GM12864 (cell line): ENCODE results near the gene MGAT5B.

Experiments used
- DNase-seq: peaks from one replicate; pipeline ENCODE4 v3.0.0-alpha.2; 2011; ENCODE audit warnings: low read depth
- H3K4me3 ChIP-seq: 2 replicates; pipeline ENCODE4 v1.5.1; 2011; ENCODE audit warnings: mild to moderate bottlenecking, low read depth, low read length, control low read depth
- TF ChIP-seq, protein P1 (sequence below): IDR thresholded peaks from 2 replicates; pipeline ENCODE4 v1.5.1; 2011; ENCODE audit warnings: low read depth, mild to moderate bottlenecking, moderate library complexity, low read length, control low read depth, inconsistent platforms; ENCODE audit errors: missing control alignments

MGAT5B gene

DNA sequence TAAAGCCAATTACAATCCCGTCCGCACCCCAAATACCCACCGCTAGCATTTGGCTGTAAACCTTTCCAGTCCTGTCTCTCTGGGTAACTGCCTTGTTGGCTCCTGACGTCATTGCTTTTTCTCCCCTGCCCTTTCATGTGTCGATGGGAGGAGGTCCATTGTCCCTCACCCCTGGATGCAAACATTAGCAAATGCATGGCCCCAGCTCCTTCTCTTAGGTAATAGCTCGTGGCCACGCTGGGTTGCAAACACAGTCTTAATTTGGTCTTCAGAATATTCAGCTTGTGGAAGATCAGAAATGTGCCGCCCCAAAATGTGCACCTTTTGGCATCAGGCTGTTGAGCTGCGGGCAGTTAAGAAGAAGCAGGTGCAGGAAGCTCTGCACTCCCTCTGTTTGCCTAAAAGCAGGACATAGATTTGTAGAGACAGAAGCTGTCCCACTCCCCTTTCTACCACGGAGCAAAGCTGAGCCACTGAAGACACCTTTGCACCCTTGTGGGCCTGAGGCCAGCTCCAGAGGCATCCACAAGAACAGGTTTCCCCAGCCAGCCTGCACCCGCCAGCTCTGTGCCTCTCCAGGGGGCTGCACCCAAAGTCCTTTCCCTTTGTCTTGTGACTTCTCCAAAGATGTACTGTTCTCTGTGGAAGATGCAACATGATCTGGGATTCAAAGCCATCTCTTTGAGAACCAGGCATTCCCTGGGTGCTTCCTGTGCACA is 127.3 kb downstream of the MGAT5B start:
- no peak for DNase-seq
- TF ChIP-seq, protein P1, sequence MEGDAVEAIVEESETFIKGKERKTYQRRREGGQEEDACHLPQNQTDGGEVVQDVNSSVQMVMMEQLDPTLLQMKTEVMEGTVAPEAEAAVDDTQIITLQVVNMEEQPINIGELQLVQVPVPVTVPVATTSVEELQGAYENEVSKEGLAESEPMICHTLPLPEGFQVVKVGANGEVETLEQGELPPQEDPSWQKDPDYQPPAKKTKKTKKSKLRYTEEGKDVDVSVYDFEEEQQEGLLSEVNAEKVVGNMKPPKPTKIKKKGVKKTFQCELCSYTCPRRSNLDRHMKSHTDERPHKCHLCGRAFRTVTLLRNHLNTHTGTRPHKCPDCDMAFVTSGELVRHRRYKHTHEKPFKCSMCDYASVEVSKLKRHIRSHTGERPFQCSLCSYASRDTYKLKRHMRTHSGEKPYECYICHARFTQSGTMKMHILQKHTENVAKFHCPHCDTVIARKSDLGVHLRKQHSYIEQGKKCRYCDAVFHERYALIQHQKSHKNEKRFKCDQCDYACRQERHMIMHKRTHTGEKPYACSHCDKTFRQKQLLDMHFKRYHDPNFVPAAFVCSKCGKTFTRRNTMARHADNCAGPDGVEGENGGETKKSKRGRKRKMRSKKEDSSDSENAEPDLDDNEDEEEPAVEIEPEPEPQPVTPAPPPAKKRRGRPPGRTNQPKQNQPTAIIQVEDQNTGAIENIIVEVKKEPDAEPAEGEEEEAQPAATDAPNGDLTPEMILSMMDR, result no peak

DNA sequence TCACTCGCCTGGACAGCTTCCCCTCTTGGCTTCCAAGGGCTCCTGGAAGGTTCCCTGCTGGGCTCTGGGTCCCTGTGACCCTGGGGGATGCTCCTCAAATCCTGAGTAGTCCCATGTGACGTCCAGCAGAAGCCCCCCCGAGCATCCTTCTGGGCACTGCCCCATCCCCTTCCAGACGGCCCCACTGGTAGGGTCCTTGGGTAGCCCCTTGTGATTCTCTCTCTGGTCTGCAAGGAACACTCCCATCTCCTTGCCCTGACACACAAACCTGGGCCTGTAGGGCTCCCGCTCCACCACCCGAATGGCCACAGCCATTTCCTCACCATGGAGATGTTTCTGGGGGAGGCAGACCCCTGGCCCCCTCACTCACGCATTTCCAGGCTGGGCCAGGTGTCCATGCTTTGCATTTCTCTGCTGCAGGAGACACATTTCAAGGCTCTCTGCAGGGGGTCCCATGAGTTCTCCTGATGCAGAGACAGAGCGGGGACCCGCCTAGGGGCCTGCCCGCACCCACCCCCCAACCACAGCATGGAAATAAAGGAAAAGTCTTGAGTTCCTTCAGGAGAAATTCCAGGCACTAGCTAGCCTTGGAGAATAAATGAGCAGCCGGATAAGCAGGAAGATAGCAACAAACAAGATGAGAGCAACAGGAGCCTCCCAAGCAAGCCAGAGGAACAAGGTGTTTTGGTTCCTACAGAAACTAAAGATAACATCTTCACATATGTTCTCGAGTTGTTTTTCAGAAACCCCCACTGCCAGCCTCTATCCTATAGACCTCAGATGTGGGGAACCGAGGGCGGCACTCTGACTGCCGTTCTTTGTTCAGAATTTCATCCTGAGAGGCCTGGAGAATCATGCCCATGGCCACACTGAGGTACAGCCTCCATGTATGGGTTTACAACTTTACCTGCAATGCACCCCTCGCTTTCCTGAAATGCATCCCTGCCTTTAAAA is 128.8 kb downstream of the MGAT5B start:
- no peak overlapping the region for H3K4me3 ChIP-seq
- no peak for DNase-seq
- TF ChIP-seq, protein P1, result no peak

More for the DNA sequence above, 127.3 kb downstream of the MGAT5B start:
- no peak overlapping the region for H3K4me3 ChIP-seq

DNA sequence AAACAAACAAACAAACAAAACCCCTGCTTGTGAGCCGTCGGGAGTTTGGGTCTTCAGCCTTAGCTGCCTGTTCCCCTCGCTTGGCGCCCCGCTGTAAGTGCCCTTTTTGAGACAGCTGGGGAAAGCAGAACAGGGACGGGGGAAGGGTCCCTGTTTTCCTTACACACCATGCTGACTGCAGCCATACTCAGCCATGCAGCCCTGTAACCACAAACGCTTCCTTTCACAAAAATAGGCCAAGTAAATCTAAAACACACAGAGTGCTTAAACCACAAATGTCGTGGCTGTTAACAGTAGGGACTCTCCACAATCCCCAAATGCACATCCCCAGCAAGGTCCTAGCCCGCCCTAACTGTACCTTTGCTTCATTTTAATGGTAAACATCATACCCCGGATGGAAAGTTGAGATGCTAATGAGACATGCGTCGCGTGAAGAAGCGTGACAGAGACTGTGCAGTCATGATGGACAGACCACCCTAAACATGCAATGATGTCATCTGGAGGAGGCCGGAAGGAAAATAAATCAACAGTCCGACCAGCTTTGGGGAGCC is 129.9 kb downstream of the MGAT5B start:
- TF ChIP-seq, protein P1, result no peak
- peak; percentile 29 for DNase-seq
- no peak overlapping the region; the same call in 1 of the 2 replicates for H3K4me3 ChIP-seq

DNA sequence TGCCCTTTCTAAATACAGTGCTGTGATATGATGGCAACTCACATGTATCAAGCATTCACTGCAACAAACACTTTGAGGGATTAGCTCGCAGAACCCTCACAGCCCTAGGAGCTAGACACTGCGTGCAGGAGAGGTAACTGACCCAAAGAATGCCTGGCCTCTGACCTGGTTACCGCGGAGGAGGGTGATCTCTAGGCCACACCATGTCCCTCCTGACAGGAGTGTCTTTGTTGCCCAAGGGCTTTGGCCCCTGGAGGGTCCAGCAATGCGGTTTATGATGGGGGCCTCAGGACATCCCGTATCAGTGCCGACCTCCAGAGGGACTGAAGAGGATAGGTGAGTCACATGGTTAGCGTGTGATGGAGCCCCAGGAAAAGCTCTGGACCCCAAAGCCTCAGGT is 130.6 kb downstream of the MGAT5B start:
- no peak for DNase-seq
- TF ChIP-seq, protein P1, result no peak
- no peak overlapping the region for H3K4me3 ChIP-seq
